SU-DHL-6 (cell line): Measurements from ENCODE around the gene GBA2.

Experiments
- H2AFZ ChIP-seq: fragments of 200-600 bp; sonication (generic); 2 replicates; pipeline ENCODE4 v1.6.1; 2014; ENCODE audit warnings: low read depth, mild to moderate bottlenecking, moderate library complexity, mixed read lengths, antibody characterized with exemption, low read length; ENCODE audit not compliant: severe bottlenecking
- H3F3A ChIP-seq: fragments of 200-600 bp; shearing (Covaris generic); 2 replicates; pipeline ENCODE4 v1.6.0; 2016; ENCODE audit warnings: antibody characterized with exemption, mild to moderate bottlenecking; ENCODE audit not compliant: insufficient read depth
- H3K27ac ChIP-seq: fragments of 200-600 bp; sonication (generic); 2 replicates; pipeline ENCODE4 v1.5.1; 2016; ENCODE audit warnings: low read depth, mild to moderate bottlenecking, low read length, moderate library complexity, mixed read lengths
- H3K27me3 ChIP-seq: fragments of 200-600 bp; sonication (generic), shearing (Covaris generic); 2 replicates; pipeline ENCODE4 v1.6.0; 2014; ENCODE audit warnings: mild to moderate bottlenecking, low read length
- H3K36me3 ChIP-seq: fragments of 200-600 bp; sonication (generic); 2 replicates; pipeline ENCODE4 v1.6.1; 2014; ENCODE audit warnings: mild to moderate bottlenecking, low read length, mixed read lengths
- H3K4me2 ChIP-seq: fragments of 300-600, 200-600 bp; shearing (Covaris generic), sonication (generic); 2 replicates; pipeline ENCODE4 v1.6.0; 2014; ENCODE audit warnings: low read length, low read depth, mild to moderate bottlenecking; ENCODE audit not compliant: poor library complexity, severe bottlenecking
- H3K4me3 ChIP-seq: fragments of 200-600 bp; sonication (generic); 2 replicates; pipeline ENCODE4 v1.5.1; 2014; ENCODE audit warnings: antibody characterized with exemption, low read length, mild to moderate bottlenecking, mixed read lengths; ENCODE audit not compliant: insufficient read depth, poor library complexity, severe bottlenecking
- H3K79me2 ChIP-seq: fragments of 200-600 bp; sonication (generic); 2 replicates; pipeline ENCODE4 v1.6.1; 2014; ENCODE audit warnings: mild to moderate bottlenecking, low read length, moderate library complexity; ENCODE audit not compliant: insufficient read depth
- H3K9ac ChIP-seq: fragments of 200-600 bp; sonication (generic); 2 replicates; pipeline ENCODE4 v1.7.0; 2014; ENCODE audit warnings: mild to moderate bottlenecking, low read length
- H3K9me2 ChIP-seq: fragments of 200-600 bp; sonication (generic); replicated peaks from 2 replicates; pipeline ENCODE4 v1.6.1; 2014; ENCODE audit warnings: low read length; ENCODE audit not compliant: insufficient read depth
- H3K9me3 ChIP-seq: fragments of 200-600 bp; sonication (generic); 2 replicates; pipeline ENCODE4 v1.6.1; 2014; ENCODE audit warnings: low read length, mixed read lengths; ENCODE audit not compliant: insufficient read depth
- H4K20me1 ChIP-seq: fragments of 200-600 bp; sonication (generic); 2 replicates; pipeline ENCODE4 v1.6.1; 2014; ENCODE audit warnings: low read depth, mild to moderate bottlenecking, antibody characterized with exemption, low read length, moderate library complexity, mixed read lengths
- EZH2phosphoT487 ChIP-seq: fragments of 200-600 bp; sonication (generic), shearing (Covaris generic); conservative IDR thresholded peaks from 2 replicates; pipeline ENCODE4 v1.6.1; 2018; ENCODE audit warnings: mild to moderate bottlenecking, antibody characterized with exemption, low read length, moderate library complexity, mixed read lengths
- TF ChIP-seq, protein P1 (sequence below): fragments of 200-600 bp; sonication (generic); IDR thresholded peaks from one replicate; pipeline ENCODE4 v1.5.1; 2017; ENCODE audit warnings: antibody characterized with exemption, mild to moderate bottlenecking, low read length, moderate library complexity; ENCODE audit not compliant: insufficient read depth, poor library complexity, severe bottlenecking

Gene GBA2

DNA sequence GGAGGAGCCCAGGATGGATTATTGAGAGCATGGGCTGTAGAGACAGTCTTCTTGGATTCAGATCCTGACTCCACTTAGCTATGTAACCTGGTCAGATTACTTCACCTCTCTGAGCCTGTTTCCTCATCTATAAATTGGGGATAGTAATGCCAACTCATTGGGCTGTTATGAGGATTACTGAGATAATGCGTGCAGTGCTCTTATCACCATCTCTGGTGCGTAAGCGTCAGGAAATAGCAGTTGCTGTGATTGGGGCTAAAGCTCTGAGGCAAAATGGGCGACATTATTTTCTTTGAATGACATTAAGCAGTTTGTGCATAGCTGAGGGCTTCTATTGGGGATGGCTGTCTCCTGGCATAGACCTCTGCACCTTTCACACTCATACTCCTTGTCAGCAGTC is 6.0 kb upstream of the GBA2 start:
- no peak overlapping the region for H3K27ac ChIP-seq

DNA sequence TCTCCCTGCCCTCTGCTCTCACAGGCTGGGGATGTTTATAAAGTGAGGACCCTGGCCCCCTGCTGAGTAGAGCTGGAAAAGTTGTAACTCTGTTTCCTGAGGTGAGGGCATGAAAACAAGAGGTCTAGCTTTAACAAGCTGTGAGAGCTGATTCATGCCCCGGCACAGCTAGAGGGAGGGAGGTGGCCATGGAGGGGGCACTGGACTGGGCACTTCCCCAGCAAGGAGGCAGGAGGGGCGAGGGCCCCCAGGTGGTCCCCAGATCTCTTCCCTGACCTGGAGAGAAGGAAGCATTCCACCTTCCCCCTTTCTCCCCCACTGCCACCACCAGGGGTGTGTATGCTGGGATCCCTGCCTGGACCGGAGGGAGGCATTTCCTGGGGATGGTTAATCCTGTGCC is 5.2 kb upstream of the GBA2 start, which contains the start of gene MSMP:
TSS of gene MSMP (minus strand) at position 13 of the 400 bp plus-strand sequence. CDS start 147 bp downstream, outside the sequence.
- no peak within 1 kb of the TSS for H3K4me3 ChIP-seq
- H3K27me3 ChIP-seq = no peaks in the 10 kb centered on the region
- no peak for TF ChIP-seq EZH2phosphoT487
- TF ChIP-seq, protein P1, sequence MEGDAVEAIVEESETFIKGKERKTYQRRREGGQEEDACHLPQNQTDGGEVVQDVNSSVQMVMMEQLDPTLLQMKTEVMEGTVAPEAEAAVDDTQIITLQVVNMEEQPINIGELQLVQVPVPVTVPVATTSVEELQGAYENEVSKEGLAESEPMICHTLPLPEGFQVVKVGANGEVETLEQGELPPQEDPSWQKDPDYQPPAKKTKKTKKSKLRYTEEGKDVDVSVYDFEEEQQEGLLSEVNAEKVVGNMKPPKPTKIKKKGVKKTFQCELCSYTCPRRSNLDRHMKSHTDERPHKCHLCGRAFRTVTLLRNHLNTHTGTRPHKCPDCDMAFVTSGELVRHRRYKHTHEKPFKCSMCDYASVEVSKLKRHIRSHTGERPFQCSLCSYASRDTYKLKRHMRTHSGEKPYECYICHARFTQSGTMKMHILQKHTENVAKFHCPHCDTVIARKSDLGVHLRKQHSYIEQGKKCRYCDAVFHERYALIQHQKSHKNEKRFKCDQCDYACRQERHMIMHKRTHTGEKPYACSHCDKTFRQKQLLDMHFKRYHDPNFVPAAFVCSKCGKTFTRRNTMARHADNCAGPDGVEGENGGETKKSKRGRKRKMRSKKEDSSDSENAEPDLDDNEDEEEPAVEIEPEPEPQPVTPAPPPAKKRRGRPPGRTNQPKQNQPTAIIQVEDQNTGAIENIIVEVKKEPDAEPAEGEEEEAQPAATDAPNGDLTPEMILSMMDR = no peak
- H3K79me2 ChIP-seq = no peaks in the 10 kb centered on the region
- peaks cover 18% of the 10 kb centered on the region for H3F3A ChIP-seq
- no peak within 1 kb of the TSS for H3K27ac ChIP-seq
- H3K9me3 ChIP-seq = no peaks in the 10 kb centered on the region
- H3K36me3 ChIP-seq = no peaks in the 10 kb centered on the region
- H4K20me1 ChIP-seq = no peaks in the 10 kb centered on the region
- H2AFZ ChIP-seq = no peak within 1 kb of the TSS
- H3K9me2 ChIP-seq = no peaks in the 10 kb centered on the region
- H3K9ac ChIP-seq = no peak within 1 kb of the TSS
- H3K4me2 ChIP-seq = no peak within 1 kb of the TSS

More for the DNA sequence above, 6.0 kb upstream of the GBA2 start:
- no peaks in the 10 kb centered on the region for H3K9me3 ChIP-seq
- no peak for TF ChIP-seq EZH2phosphoT487
- TF ChIP-seq, protein P1 = no peak
- H3K4me3 ChIP-seq = no peak overlapping the region
- no peak overlapping the region for H3K9ac ChIP-seq
- no peaks in the 10 kb centered on the region for H3K9me2 ChIP-seq
- H3K79me2 ChIP-seq = no peaks in the 10 kb centered on the region
- H3K36me3 ChIP-seq = no peaks in the 10 kb centered on the region
- no peaks in the 10 kb centered on the region for H4K20me1 ChIP-seq
- no peaks in the 10 kb centered on the region for H3K27me3 ChIP-seq
- H2AFZ ChIP-seq = no peak overlapping the region
- peaks cover 18% of the 10 kb centered on the region for H3F3A ChIP-seq
- H3K4me2 ChIP-seq = no peak overlapping the region

DNA sequence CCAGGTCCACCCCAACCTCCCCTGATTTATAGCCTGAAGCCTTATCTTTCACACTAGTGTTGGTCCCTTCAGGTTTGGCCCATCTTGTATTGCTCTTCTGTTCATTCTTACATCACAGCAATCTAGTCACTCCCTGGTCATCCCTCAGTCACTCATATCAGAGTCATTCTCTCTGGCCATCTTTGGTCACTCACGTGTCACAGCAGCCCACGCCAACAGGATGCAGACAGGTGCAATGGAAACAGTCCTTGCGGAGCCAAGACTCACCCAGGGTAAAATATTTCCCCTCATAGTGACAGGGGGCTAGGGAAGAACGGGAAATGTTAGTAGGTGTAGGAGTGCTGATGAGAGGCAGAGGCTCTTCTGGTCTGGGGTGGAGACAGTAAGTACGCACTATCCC is 4.4 kb upstream of the GBA2 start:
- Histone ChIP-seq H3K79me2 (peaks cover 3% of the 10 kb centered on the region), H4K20me1 (no peaks in the 10 kb centered on the region), H3K27ac (no peak overlapping the region), H3K9me3 (no peaks in the 10 kb centered on the region), H3K27me3 (no peaks in the 10 kb centered on the region), H3K4me3 (no peak overlapping the region), H3K9ac (no peak overlapping the region), H3K36me3 (no peaks in the 10 kb centered on the region), H2AFZ (no peak overlapping the region), H3K4me2 (no peak overlapping the region), H3K9me2 (no peaks in the 10 kb centered on the region), H3F3A (peaks cover 14% of the 10 kb centered on the region)
- TF ChIP-seq EZH2phosphoT487 = no peak
- TF ChIP-seq, protein P1 = no peak
